Measurements from ENCODE around the gene PHACTR4. TPM values are rescaled to one million over a fixed set of nuclear protein-coding genes. Genes with fewer than 3 reads are reported as not detected.
A peak's percentile ranks its signal among the peaks of the same experiment; 100 is the strongest.

The PHACTR4 gene
- total and polyA plus RNA-seq, 2 of the 4 experiments (the other 2 are of a cell fraction): 7.5 to 15.0 TPM

DNA sequence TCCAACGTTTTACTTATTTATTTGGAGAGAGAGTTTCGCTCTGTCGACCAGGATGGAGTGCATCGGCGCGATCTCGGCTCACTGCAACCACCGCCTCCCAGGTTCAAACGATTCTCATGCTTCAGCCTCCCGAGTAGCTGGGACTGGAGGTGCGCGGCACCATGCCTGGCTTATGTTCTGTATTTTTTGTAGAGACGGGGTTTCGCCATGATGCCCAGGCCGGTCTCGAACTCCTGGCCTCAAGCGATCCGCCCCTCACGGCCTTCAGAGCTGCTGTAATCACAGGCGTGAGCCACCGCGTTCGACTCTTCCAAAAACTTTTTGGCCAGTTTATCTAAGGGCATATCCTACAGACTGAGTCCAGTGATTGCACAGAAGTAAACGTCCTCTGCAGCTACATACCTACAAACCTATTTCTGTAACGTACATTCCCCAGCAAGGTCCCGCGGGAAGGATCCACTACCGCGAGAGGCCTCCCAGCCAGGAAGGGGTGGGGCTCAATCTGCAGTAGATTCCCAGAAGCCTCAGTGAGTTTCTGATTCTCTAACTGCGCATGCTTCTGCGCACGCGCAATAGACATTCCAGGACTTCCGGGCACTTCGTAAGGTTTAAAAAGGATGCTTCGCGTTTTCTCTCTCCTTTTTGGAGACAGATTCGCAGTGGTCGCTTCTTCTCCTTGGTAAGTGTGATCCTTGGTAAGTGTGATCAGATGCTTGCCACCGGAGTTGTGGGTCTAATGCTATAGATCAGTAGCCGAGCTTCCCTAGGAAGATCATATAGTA is 136.1 kb downstream of the PHACTR4 start, which contains the start of gene RCC1 (continued):
- no peak for TF ChIP-seq RFX5 (IDR thresholded peaks at IDR 0.05; ENCODE audit: low read depth, low read length)
- TF ChIP-seq NFE2L2 (IDR thresholded peaks at IDR 0.05; ENCODE audit: low read depth, low read length): peak; percentile 38; the same call in 1 of the 2 replicates

DNA sequence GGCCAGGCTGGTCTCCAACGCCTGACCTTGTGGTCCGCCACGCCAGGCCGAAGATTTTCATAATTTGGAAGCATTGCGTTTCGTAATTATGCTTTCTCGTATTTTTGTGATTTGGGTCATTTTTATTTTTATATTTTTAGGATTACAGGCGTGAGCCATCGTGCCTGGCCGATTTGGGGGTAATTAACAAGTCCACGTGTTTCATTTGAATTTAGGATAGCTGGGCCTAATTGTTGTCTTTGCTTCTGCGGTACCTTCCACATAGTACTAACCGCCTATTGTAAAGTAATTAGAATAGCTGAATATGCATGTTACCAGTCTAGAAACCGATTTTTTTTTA is 137.3 kb downstream of the PHACTR4 start:
- peak overlapping the region; percentile 12; the same call in 1 of the 2 replicates for H2BK120ac ChIP-seq (ENCODE audit: low read depth, low read length)
- TF ChIP-seq, protein P1, sequence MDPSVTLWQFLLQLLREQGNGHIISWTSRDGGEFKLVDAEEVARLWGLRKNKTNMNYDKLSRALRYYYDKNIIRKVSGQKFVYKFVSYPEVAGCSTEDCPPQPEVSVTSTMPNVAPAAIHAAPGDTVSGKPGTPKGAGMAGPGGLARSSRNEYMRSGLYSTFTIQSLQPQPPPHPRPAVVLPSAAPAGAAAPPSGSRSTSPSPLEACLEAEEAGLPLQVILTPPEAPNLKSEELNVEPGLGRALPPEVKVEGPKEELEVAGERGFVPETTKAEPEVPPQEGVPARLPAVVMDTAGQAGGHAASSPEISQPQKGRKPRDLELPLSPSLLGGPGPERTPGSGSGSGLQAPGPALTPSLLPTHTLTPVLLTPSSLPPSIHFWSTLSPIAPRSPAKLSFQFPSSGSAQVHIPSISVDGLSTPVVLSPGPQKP (IDR thresholded peaks at IDR 0.05; ENCODE audit: borderline replicate concordance, low read depth, low read length): no peak
- no peak for TF ChIP-seq RAD21 (IDR thresholded peaks at IDR 0.05; ENCODE audit: low read length)
- no peak for TF ChIP-seq BHLHE40 (IDR thresholded peaks at IDR 0.05; ENCODE audit: low read depth, low read length)
- TF ChIP-seq CEBPB (IDR thresholded peaks at IDR 0.05; ENCODE audit: low read depth, low read length): no peak
- no peak for TF ChIP-seq MAFK (IDR thresholded peaks at IDR 0.05; ENCODE audit: low read depth, low read length)
- TF ChIP-seq SMC3 (IDR thresholded peaks at IDR 0.05; ENCODE audit: low read depth, low read length): no peak
- TF ChIP-seq RCOR1 (IDR thresholded peaks at IDR 0.05; ENCODE audit: insufficient replicate concordance, low read length): no peak
- no peak for TF ChIP-seq RFX5 (IDR thresholded peaks at IDR 0.05; ENCODE audit: low read depth, low read length)
- no peak for TF ChIP-seq POLR2A (IDR thresholded peaks at IDR 0.05; ENCODE audit: low read depth, low read length)
- TF ChIP-seq MXI1 (IDR thresholded peaks at IDR 0.05; ENCODE audit: borderline replicate concordance, low read depth, low read length): no peak
- TF ChIP-seq NFE2L2 (IDR thresholded peaks at IDR 0.05; ENCODE audit: low read depth, low read length): no peak
- TF ChIP-seq, protein P2, sequence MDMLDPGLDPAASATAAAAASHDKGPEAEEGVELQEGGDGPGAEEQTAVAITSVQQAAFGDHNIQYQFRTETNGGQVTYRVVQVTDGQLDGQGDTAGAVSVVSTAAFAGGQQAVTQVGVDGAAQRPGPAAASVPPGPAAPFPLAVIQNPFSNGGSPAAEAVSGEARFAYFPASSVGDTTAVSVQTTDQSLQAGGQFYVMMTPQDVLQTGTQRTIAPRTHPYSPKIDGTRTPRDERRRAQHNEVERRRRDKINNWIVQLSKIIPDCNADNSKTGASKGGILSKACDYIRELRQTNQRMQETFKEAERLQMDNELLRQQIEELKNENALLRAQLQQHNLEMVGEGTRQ (IDR thresholded peaks at IDR 0.05; ENCODE audit: low read depth, low read length): no peak
- peak overlapping the region; percentile 88 for H3K4me3 ChIP-seq (ENCODE audit: insufficient read depth, low read depth, low read length)
- no TSS peak for BruUV-seq (replicated peaks)
- in situ Hi-C loops (cut with MboI; ENCODE audit: low sequenced_read_pairs): no loop called here
- peak overlapping the region; percentile 69 for H3K9ac ChIP-seq (ENCODE audit: low read depth, low read length)
- peak overlapping the region; percentile 81 for H4K91ac ChIP-seq (ENCODE audit: insufficient read depth, low read depth, low read length)
- peak overlapping the region; percentile 71 for H3K4ac ChIP-seq (ENCODE audit: low read depth, low read length)
- no peak overlapping the region for H2AFZ ChIP-seq (replicated peaks; ENCODE audit: low read length, poor library complexity)
- ChIA-PET CTCF (no interaction called here), POLR2A (ENCODE audit: unreplicated experiment) (interaction anchor here (0.6 to 0.7 kb wide), 4 partner anchors 39 to 733 kb away, joined by 3 to 10 read pairs (median 6); no protein-coding TSS in a partner anchor)
- no peaks in the 10 kb centered on the region for H3K9me3 ChIP-seq (ENCODE audit: control insufficient read depth, insufficient read depth, low read length)
- peak overlapping the region; percentile 79 for H2BK5ac ChIP-seq (ENCODE audit: low read depth, low read length, poor library complexity, severe bottlenecking)
- 0% methylated on average over 2 of the region's 14 CpGs; no CpG with 5 or more reads in 1 of the 2 experiments for WGBS, 2 experiments (ENCODE audit: extremely low coverage in 2 of 2, insufficient read length in 1 of 2)
- H4K8ac ChIP-seq (ENCODE audit: low read depth in 2 of 2, low read length in 2 of 2): peak overlapping the region; percentile 80 to 93
- H3K14ac ChIP-seq (replicated peaks; ENCODE audit: low read depth, low read length): peak overlapping the region; percentile 98
- H4K20me1 ChIP-seq (ENCODE audit: insufficient read depth, low read length): peaks cover 56% of the 10 kb centered on the region
- peaks cover 43% of the 10 kb centered on the region for H3K36me3 ChIP-seq (ENCODE audit: control insufficient read depth, insufficient read depth, low read length)
- H3K27ac ChIP-seq (ENCODE audit: insufficient read depth, low read length): peak overlapping the region; percentile 75
- no peak overlapping the region for H2BK20ac ChIP-seq (ENCODE audit: low read depth, low read length)
- H2AK5ac ChIP-seq (ENCODE audit: low read depth, low read length): peak overlapping the region; percentile 72; the same call in 1 of the 2 replicates
- DNase-seq (no peak), ATAC-seq (ENCODE audit: low read depth) (no peak)
- H3K27me3 ChIP-seq (ENCODE audit: control insufficient read depth, insufficient read depth, low read length): no peaks in the 10 kb centered on the region
- H3K23ac ChIP-seq (ENCODE audit: low read depth, low read length): peak overlapping the region; percentile 95
- H3K18ac ChIP-seq (ENCODE audit: low read depth, low read length): peak overlapping the region; percentile 87; the same call in 1 of the 2 replicates
- peak overlapping the region; percentile 97 for H3K4me2 ChIP-seq (ENCODE audit: low read depth, low read length)
- H3K79me1 ChIP-seq (ENCODE audit: low read depth in 1 of 2, low read length in 2 of 2): peaks cover 17 to 34% of the 10 kb centered on the region in 2 experiments
- H3K4me1 ChIP-seq (ENCODE audit: control insufficient read depth, insufficient read depth, low read length): peaks cover 13% of the 10 kb centered on the region
- no peak overlapping the region for H2BK15ac ChIP-seq (ENCODE audit: low read depth, low read length)
- intact Hi-C loops (cut with micrococcal nuclease): loop anchor here (5.0 kb wide), 1 partner anchor 100 kb away; no protein-coding TSS in a partner anchor
- peaks cover 14% of the 10 kb centered on the region for H3K9me1 ChIP-seq (ENCODE audit: insufficient read depth, low read length)
- peak overlapping the region; percentile 99 for H3K56ac ChIP-seq (ENCODE audit: extremely low read depth, insufficient read depth, low read length)
- dilution Hi-C loops (cut with HindIII; ENCODE audit: low sequenced_read_pairs, unreplicated experiment): no loop called here
- peak overlapping the region; percentile 86 for H2AK9ac ChIP-seq (replicated peaks; ENCODE audit: low read depth, low read length, poor library complexity)
- H4K5ac ChIP-seq (ENCODE audit: low read depth, low read length): peak overlapping the region; percentile 75
